Measurements from ENCODE around the gene FAM20B. TPM values are rescaled to one million over a fixed set of nuclear protein-coding genes. Genes with fewer than 3 reads are reported as not detected.

FAM20B gene
- total RNA-seq, 2 donors from 2014 or later, result 39.7 to 41.1 TPM

DNA sequence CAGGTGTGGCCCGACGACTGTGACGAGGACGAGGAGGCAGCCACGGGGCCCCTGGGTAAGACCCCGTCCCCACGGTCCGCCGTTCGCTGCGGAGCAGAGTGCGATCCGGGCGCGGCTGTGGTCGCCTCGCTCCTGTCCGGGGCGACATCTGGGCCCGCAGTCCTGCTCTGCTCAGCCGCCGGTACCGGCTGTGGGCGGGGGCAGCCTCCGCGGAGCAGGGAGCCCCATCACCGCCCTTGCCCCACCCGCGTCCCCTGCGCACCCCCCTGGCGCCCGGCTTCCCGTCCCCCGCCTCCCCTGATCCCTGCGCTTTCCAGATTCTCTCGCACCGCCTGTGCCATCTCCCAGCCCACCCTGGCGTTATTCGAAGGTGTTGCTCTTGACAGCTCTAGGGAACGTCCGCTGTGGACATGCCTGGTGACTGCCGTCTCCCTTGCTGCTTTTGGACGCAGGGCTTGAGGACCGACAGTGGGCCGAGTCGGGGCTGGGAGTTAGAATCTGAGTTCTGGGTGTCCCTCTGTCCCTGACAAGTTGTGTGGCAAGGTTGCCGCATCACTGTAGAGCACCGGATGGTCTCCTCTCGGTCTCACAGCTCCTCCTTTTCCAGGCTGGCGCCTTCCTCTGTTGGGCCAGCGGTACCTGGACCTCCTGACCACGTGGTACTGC, 56.8 kb downstream of the FAM20B start:
- ATAC-seq (peak; percentile 65 to 67), DNase-seq (ENCODE audit: low spot score) (peak; percentile 61)
- H3K36me3 Mint-ChIP-seq, result no peaks in the 10 kb centered on the region
- no peaks in the 10 kb centered on the region for H3K27me3 Mint-ChIP-seq
- peaks cover 17 to 21% of the 10 kb centered on the region in 2 donors for H3K4me1 Mint-ChIP-seq (ENCODE audit: low read depth in 2 of 2)
- H3K27ac Mint-ChIP-seq, result peak overlapping the region; percentile 91 to 97
- H3K9me3 Mint-ChIP-seq, result no peaks in the 10 kb centered on the region
- peak overlapping the region; percentile 97 for H3K4me3 Mint-ChIP-seq

DNA sequence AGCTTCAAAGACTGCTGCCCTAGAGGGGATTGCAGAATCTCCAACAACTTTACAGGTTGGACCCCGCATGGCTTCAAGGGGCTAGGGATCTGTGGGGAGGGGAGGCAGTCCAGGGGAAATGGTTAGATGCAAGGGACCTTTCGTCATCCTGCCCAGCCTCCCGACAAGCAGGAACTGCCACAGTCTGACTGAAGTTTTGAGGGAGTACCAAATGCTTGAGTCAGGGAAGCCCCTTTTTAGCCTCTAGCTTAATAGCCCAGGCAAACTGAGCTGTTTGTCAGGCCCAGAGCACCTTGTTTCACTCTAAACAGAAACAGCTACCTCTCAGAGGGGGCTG, 57.3 kb downstream of the FAM20B start:
- Mint-ChIP-seq H3K27me3 (no peaks in the 10 kb centered on the region), H3K4me1 (ENCODE audit: low read depth in 2 of 2) (peaks cover 17 to 21% of the 10 kb centered on the region in 2 donors), H3K4me3 (peak overlapping the region; percentile 97), H3K36me3 (no peaks in the 10 kb centered on the region), H3K27ac (peak overlapping the region; percentile 91 to 97), H3K9me3 (no peaks in the 10 kb centered on the region)
- DNase-seq (ENCODE audit: low spot score) (no peak), ATAC-seq (peak in 1 of 2 donors; percentile 4)

DNA sequence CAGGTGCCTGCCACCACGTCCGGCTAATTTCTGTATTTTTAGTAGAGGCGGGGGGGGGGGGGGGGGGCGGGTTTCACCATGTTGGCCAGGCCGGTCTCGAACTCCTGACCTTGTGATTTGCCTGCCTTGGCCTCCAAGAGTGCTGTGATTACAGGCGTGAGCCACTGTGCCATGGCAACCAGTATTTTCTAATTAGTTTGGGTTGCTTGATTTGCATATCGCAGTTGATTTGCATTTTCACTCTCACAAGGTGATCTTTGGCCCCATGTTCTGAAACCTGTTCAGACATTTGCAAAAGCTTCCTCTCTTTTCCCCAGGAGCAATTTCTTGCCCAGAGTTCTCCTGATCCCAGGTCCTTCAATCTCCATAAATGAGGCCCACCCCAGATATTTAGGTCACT, 57.8 kb downstream of the FAM20B start:
- H3K4me3 Mint-ChIP-seq, result peak overlapping the region; percentile 97
- ATAC-seq (no peak), DNase-seq (ENCODE audit: low spot score) (no peak)
- peak overlapping the region in 1 of 2 donors; percentile 39 for H3K27ac Mint-ChIP-seq
- peaks cover 17 to 21% of the 10 kb centered on the region in 2 donors for H3K4me1 Mint-ChIP-seq (ENCODE audit: low read depth in 2 of 2)
- no peaks in the 10 kb centered on the region for H3K27me3 Mint-ChIP-seq
- H3K9me3 Mint-ChIP-seq, result no peaks in the 10 kb centered on the region
- H3K36me3 Mint-ChIP-seq, result no peaks in the 10 kb centered on the region

DNA sequence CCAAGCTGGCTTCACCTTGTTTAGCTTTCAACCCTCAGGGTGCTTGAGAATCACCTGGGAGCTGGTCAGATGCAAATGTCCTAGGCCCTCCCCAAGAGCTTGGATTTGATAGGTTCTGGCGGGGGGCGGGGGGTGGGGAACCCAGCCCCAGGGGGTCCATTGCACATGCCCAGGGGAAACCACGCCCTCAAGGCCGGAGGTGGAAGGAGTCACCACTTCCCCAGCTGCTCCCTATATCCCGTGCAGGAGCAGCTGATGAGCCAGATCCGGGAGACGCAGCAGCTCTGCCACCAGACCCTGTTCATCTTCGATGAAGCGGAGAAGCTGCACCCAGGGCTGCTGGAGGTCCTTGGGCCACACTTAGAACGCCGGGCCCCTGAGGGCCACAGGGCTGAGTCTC, 62.0 kb downstream of the FAM20B start:
- H3K9me3 Mint-ChIP-seq, result no peaks in the 10 kb centered on the region
- DNase-seq (ENCODE audit: low spot score), result no peak
- H3K27ac Mint-ChIP-seq, result no peak overlapping the region
- H3K36me3 Mint-ChIP-seq, result no peaks in the 10 kb centered on the region
- peaks cover 7 to 10% of the 10 kb centered on the region in 2 donors for H3K4me1 Mint-ChIP-seq (ENCODE audit: low read depth in 2 of 2)
- H3K27me3 Mint-ChIP-seq, result no peaks in the 10 kb centered on the region
- ATAC-seq, result no peak
- H3K4me3 Mint-ChIP-seq, result no peak overlapping the region

DNA sequence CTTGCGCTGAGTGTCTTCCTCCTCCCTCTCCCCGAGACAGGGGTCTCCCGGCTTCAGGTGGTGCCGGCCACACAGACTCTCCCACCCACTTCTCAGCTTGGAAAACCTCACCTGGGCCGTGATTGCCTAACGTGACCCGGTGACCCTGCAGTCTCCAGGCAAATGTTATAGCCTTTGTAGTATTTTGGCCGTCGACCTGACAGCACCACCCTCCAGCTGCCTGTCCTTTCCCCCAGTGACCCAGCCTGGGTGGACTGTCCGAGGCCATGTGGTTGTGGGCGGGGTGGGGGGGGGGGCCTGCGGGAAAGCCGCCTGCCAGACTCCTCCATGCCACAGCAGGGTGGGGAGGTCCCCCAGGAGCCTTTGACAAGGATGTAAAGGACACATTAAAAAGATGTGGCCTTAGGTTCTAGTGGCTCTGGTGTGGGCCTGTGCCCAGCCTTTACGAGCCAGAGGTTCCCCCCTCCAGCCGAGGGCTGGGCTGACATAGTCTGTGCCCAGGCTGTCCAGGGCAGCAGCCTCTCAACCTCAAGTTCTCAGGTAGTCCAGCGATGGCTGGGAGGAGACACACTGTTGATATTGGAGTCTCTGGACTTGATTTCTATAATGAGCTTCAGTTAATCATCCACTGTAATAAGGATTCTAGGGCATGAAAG, 64.3 kb downstream of the FAM20B start:
- no peak for ATAC-seq
- Mint-ChIP-seq H3K4me3 (no peak overlapping the region), H3K27ac (no peak overlapping the region), H3K9me3 (no peaks in the 10 kb centered on the region), H3K4me1 (ENCODE audit: low read depth in 2 of 2) (peaks cover 3 to 5% of the 10 kb centered on the region in 2 donors), H3K36me3 (peaks cover 9% of the 10 kb centered on the region), H3K27me3 (no peaks in the 10 kb centered on the region)
- DNase-seq (ENCODE audit: low spot score), result no peak

DNA sequence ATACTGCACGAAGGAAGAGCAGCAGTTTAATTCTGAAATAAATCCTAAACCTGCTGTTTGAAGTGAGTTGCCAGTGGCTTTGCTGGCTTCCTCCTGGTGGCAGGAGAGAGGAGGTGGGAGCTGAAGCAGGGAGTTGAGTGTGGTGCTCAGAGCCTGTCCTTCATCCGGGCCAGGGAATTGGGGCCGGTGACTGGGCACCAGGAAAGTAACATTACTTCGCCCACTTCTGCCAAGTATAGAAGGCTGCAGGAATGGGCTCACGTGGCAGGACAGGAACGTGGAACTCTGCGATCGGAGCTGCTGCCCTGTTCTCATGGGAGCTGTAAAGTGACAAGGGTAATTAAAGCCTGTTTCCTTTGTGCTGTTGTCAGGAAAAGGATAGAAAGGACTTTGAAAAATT, 64.8 kb downstream of the FAM20B start:
- peaks cover 3 to 5% of the 10 kb centered on the region in 2 donors for H3K4me1 Mint-ChIP-seq (ENCODE audit: low read depth in 2 of 2)
- no peaks in the 10 kb centered on the region for H3K27me3 Mint-ChIP-seq
- DNase-seq (ENCODE audit: low spot score) (no peak), ATAC-seq (no peak)
- H3K36me3 Mint-ChIP-seq, result peaks cover 9% of the 10 kb centered on the region
- no peaks in the 10 kb centered on the region for H3K9me3 Mint-ChIP-seq
- H3K27ac Mint-ChIP-seq, result no peak overlapping the region
- no peak overlapping the region for H3K4me3 Mint-ChIP-seq

DNA sequence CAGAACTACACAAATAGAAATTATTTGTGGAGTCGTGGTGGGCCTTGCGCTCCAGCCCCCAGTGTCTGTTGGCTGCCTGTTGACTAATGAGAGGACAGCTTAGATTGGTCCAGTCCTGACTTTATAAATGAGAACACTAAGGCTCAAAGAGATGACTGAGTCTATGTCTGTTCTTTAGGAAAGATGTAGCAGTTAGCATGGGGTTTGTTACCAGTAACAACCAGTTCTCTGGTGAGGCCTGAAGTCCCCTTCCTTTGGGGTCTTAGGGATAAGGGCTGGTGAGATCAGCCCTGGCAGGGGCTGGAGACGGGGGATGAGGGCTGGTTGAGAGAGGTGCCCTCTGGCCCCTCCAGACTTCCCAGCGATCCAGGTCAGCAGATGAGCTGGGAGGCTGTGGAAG, 65.2 kb downstream of the FAM20B start:
- DNase-seq (ENCODE audit: low spot score), result no peak
- no peak for ATAC-seq
- peaks cover 3 to 5% of the 10 kb centered on the region in 2 donors for H3K4me1 Mint-ChIP-seq (ENCODE audit: low read depth in 2 of 2)
- H3K4me3 Mint-ChIP-seq, result no peak overlapping the region
- H3K36me3 Mint-ChIP-seq, result peaks cover 9% of the 10 kb centered on the region
- H3K27me3 Mint-ChIP-seq, result no peaks in the 10 kb centered on the region
- H3K27ac Mint-ChIP-seq, result peak overlapping the region in 1 of 2 donors; percentile 17
- H3K9me3 Mint-ChIP-seq, result no peaks in the 10 kb centered on the region

DNA sequence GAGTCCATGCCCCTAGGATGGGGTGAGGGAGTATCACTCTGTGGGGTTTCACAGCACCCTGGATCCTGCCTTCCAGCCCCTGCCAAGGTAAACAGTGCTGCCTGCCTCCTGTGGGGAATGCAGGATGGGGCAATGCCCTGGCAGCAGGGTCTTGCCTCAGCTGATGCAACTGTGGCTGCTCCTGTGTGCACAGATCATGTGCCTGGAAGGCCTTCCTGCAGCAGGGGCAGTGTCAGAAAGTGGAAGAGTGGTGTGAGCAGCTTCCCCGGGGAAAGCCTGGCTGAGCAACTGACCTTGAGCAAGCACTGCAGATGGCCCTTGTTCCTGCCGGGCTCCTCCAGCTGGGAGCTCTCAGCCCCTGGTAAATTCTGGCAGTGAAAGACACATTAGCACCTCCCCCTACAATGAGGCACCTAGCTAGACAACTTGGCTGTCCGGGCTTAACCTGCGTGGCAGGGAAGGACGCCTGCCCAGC, 66.0 kb downstream of the FAM20B start:
- DNase-seq (ENCODE audit: low spot score), result no peak
- Mint-ChIP-seq H3K36me3 (peaks cover 9% of the 10 kb centered on the region), H3K4me1 (ENCODE audit: low read depth in 2 of 2) (peaks cover 3 to 5% of the 10 kb centered on the region in 2 donors), H3K27ac (no peak overlapping the region), H3K4me3 (no peak overlapping the region), H3K9me3 (no peaks in the 10 kb centered on the region), H3K27me3 (no peaks in the 10 kb centered on the region)
- no peak for ATAC-seq

DNA sequence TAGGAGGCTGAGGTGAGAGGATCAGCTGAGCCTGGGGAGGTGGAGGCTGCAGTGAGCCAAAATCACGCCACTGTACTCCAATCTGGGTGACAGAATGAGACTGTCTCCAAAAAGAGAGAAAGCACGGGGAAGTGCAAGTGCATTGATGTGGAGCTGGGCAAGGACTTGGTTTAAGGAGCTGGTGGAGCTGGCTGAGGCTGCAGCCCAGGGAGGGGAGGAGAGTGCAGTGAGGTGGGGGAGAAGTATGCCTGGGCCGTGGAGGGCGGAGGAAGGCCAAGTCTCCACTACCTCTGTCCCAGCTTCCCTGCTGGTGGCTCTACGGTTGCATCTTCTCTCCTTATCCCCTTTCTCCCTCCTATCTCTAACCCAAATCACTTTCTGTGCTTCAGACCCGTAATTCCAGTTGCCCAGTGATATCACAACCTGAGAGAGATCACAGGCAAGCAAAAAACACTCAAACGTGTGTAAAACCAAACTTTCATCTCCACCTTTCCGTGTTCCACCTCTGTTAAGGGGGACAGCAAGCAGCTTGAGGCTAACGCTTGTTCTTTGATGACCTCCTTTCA, 67.3 kb downstream of the FAM20B start:
- Mint-ChIP-seq H3K27ac (peak overlapping the region in 1 of 2 donors; percentile 4), H3K4me1 (ENCODE audit: low read depth in 2 of 2) (peaks cover 3 to 5% of the 10 kb centered on the region in 2 donors), H3K9me3 (no peaks in the 10 kb centered on the region), H3K4me3 (no peak overlapping the region), H3K27me3 (no peaks in the 10 kb centered on the region), H3K36me3 (peaks cover 9% of the 10 kb centered on the region)
- no peak for DNase-seq (ENCODE audit: low spot score)
- ATAC-seq, result no peak

DNA sequence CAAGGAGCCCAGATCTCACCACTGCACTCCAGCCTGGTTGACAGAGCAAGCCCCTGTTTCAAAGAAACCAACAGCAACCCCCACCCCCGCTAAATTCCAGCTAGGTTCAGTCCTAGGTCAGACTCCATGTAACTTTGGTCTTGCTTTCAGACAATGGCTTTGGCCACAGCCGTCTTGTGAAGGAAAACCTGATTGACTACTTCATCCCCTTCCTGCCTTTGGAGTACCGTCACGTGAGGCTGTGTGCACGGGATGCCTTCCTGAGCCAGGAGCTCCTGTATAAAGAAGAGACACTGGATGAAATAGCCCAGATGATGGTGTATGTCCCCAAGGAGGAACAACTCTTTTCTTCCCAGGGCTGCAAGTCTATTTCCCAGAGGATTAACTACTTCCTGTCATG, 69.1 kb downstream of the FAM20B start:
- Mint-ChIP-seq H3K4me3 (no peak overlapping the region), H3K36me3 (peaks cover 9% of the 10 kb centered on the region), H3K9me3 (no peaks in the 10 kb centered on the region), H3K27me3 (no peaks in the 10 kb centered on the region), H3K27ac (no peak overlapping the region), H3K4me1 (ENCODE audit: low read depth in 2 of 2) (peaks cover 0 to 5% of the 10 kb centered on the region in 2 donors)
- no peak for ATAC-seq
- DNase-seq (ENCODE audit: low spot score), result no peak

DNA sequence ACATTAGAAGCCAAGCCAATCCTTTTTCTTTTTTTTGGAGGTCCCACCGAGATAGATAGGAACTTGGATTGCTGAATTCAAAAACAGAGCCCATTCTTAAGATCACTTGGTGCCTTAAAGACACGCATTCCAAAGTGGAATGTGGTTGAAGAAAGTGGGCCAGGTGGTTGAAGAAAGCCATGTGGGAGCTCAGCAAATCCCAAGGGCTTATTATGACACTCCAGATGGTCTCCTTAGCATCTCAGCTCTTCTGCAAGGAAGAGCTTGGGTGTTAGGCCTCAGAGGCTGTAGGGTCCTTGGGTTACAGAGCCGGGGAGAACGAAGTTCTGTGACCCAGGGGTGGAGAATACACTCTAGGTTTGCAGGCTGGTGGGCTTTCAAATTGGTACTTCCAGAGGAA, 69.7 kb downstream of the FAM20B start:
- no peaks in the 10 kb centered on the region for H3K27me3 Mint-ChIP-seq
- no peak for ATAC-seq
- no peak overlapping the region for H3K27ac Mint-ChIP-seq
- H3K4me3 Mint-ChIP-seq, result no peak overlapping the region
- peaks cover 0 to 5% of the 10 kb centered on the region in 2 donors for H3K4me1 Mint-ChIP-seq (ENCODE audit: low read depth in 2 of 2)
- DNase-seq (ENCODE audit: low spot score), result no peak
- no peaks in the 10 kb centered on the region for H3K9me3 Mint-ChIP-seq
- H3K36me3 Mint-ChIP-seq, result peaks cover 9% of the 10 kb centered on the region

DNA sequence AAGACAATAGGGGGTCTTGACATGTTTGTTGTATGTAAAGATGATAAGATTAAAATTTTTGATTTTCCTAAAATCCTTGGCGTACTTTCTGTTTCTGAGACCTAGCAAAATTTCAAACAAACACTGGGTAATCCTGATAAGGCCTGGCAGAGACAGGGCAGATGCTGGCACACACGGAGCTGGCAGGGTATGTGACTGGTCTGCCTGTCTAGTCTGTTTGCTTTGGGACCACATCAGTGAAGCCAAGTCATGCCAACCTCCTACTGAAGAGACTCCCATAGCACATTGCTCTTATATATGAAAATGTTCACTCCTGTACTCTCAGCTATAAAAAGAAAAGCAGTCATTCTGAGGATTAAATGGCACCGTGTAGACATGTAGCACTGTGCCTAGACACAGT, 70.2 kb downstream of the FAM20B start:
- Mint-ChIP-seq H3K4me3 (no peak overlapping the region), H3K36me3 (peaks cover 9% of the 10 kb centered on the region), H3K4me1 (ENCODE audit: low read depth in 2 of 2) (peaks cover 0 to 5% of the 10 kb centered on the region in 2 donors), H3K9me3 (no peaks in the 10 kb centered on the region), H3K27me3 (no peaks in the 10 kb centered on the region), H3K27ac (no peak overlapping the region)
- no peak for ATAC-seq
- DNase-seq (ENCODE audit: low spot score), result no peak

DNA sequence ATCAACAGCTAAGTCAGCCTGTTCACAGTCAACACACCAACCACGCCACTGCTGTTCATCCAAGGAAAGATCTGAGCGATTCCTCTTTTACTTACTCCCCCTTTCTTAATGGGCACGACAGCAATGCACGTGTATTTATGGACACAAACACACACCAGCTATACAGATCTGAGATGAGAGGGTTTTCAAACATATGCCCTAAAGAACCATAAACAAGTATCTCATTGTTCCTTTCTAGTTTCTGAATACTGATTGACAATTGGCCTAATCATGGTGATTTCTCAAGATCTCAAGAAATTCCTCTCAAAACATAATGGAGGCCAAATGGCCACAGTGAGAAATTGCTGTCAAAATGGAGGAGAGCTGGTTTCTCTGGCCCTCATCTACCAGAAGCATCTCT, 74.2 kb downstream of the FAM20B start:
- ATAC-seq, result no peak

DNA sequence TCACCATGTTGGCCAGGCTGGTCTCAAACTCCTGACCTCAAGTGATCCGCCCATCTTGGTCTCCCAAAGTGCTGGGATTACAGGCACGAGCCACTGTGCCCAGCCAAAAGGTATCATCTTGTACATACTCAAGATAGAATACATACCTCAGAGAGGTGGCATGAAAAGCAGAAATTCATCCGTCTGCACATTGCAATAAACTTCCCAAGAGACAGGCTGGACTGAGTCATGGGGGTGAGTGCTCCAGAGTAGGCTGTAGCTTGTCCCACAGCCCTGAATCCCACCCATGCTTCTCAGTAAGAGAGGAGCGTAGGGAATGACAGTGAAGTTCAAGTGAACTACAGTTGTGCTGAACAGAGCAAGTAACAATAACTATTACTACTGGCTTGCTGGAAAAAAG, 75.9 kb downstream of the FAM20B start:
- no peaks in the 10 kb centered on the region for H3K36me3 Mint-ChIP-seq
- H3K9me3 Mint-ChIP-seq, result no peaks in the 10 kb centered on the region
- no peak overlapping the region for H3K4me3 Mint-ChIP-seq
- H3K4me1 Mint-ChIP-seq (ENCODE audit: low read depth in 2 of 2), result no peaks in the 10 kb centered on the region
- no peak overlapping the region for H3K27ac Mint-ChIP-seq
- no peak for DNase-seq (ENCODE audit: low spot score)
- H3K27me3 Mint-ChIP-seq, result no peaks in the 10 kb centered on the region
- no peak for ATAC-seq

More for the DNA sequence above, 74.2 kb downstream of the FAM20B start:
- Mint-ChIP-seq H3K9me3 (no peaks in the 10 kb centered on the region), H3K27ac (no peak overlapping the region), H3K4me1 (ENCODE audit: low read depth in 2 of 2) (no peaks in the 10 kb centered on the region), H3K27me3 (no peaks in the 10 kb centered on the region), H3K4me3 (no peak overlapping the region), H3K36me3 (no peaks in the 10 kb centered on the region)
- no peak for DNase-seq (ENCODE audit: low spot score)
